CD4-positive, alpha-beta memory T cell (primary cell): Measurements from ENCODE around the gene UTP11. TPM values are rescaled to one million over a fixed set of nuclear protein-coding genes. Genes with fewer than 3 reads are reported as not detected.

Experiments used
- CTCF ChIA-PET: fragments of 350-600 bp; sonication (Branson Sonifier 250); formaldehyde crosslinking; loops from one replicate; lab custom pipeline; 2021; ENCODE audit warnings: inconsistent platforms; ENCODE audit not compliant: partially characterized antibody; lab: Charles Lee
- POLR2A ChIA-PET: fragments of 350-600 bp; sonication (Branson Sonifier 250); formaldehyde crosslinking; loops from one replicate; lab custom pipeline; 2021; ENCODE audit not compliant: partially characterized antibody; lab: Charles Lee
- DNase-seq, 5 donors: peaks; one replicate each; pipeline versions ENCODE4 v3.0.0 to v3.0.0-alpha.2; 2020 to 2022; ENCODE audit warnings: mixed read lengths in 1 of 5
- H3K27ac ChIP-seq: one replicate; pipeline ENCODE4 v1.7.0; 2013; ENCODE audit warnings: low read depth, low read length
- H3K27me3 ChIP-seq: 2 replicates; pipeline ENCODE4 v1.7.0; 2013; ENCODE audit warnings: mild to moderate bottlenecking, low read length, moderate library complexity; ENCODE audit not compliant: insufficient read depth
- H3K36me3 ChIP-seq: 2 replicates; pipeline ENCODE4 v1.7.0; 2013; ENCODE audit warnings: mild to moderate bottlenecking, low read length, moderate library complexity; ENCODE audit not compliant: insufficient read depth
- H3K4me1 ChIP-seq: 2 replicates; pipeline ENCODE4 v1.7.0; 2013; ENCODE audit warnings: mild to moderate bottlenecking, low read length, moderate library complexity; ENCODE audit not compliant: insufficient read depth
- H3K4me3 ChIP-seq, 2 donors: one replicate each; pipeline ENCODE4 v1.7.0; 2013; ENCODE audit warnings: low read length in 2 of 2, mild to moderate bottlenecking in 1 of 2
- H3K9me3 ChIP-seq, 2 donors: one replicate each; pipeline ENCODE4 v1.7.0; 2013; ENCODE audit warnings: low read length in 2 of 2, control low read depth in 1 of 2; ENCODE audit not compliant: control insufficient read depth in 1 of 2
- H3K27ac Mint-ChIP-seq, 7 donors: one replicate each; pipeline ENCODE4 v1.8.0; 2020 to 2021; ENCODE audit warnings: mixed read lengths in 7 of 7, mild to moderate bottlenecking in 6 of 7, inconsistent platforms in 3 of 7, moderate library complexity in 3 of 7
- H3K27me3 Mint-ChIP-seq, 2 donors: one replicate each; pipeline ENCODE4 v1.8.0; 2020 to 2021; ENCODE audit warnings: mixed read lengths in 2 of 2
- H3K36me3 Mint-ChIP-seq, 2 donors: one replicate each; pipeline ENCODE4 v1.8.0; 2020 to 2021; ENCODE audit warnings: mixed read lengths in 2 of 2, inconsistent platforms in 1 of 2, mild to moderate bottlenecking in 1 of 2
- H3K4me1 Mint-ChIP-seq, 4 donors: one replicate each; pipeline ENCODE4 v1.8.0; 2020 to 2021; ENCODE audit warnings: mixed read lengths in 4 of 4, mild to moderate bottlenecking in 1 of 4
- H3K4me3 Mint-ChIP-seq, 8 donors: one replicate each; pipeline ENCODE4 v1.8.0; 2020 to 2021; ENCODE audit warnings: mixed read lengths in 8 of 8, mild to moderate bottlenecking in 7 of 8, moderate library complexity in 6 of 8, inconsistent platforms in 3 of 8
- H3K9me3 Mint-ChIP-seq, 8 donors: one replicate each; pipeline ENCODE4 v1.8.0; 2020 to 2021; ENCODE audit warnings: mixed read lengths in 8 of 8, mild to moderate bottlenecking in 5 of 8, inconsistent platforms in 3 of 8, moderate library complexity in 1 of 8
- intact Hi-C: fragments of 100-400 bp; cut with micrococcal nuclease; formaldehyde crosslinking; loops from one replicate; pipeline ENCODE4 v1.15.1; 2023
- polyA plus RNA-seq, 2 donors: library from polyadenylated mRNA; unstranded; fragments of 300-500 nt; fragmentation: Illumina TruSeq; gene quantifications; one replicate each; pipeline ENCODE4 v1.2.3, GENCODE V29; 2021
- total RNA-seq, 2 experiments: library from RNA; stranded (reverse); gene quantifications; one replicate each; pipeline ENCODE4 v1.2.3, GENCODE V29; 2021

The UTP11 gene
- total and polyA plus RNA-seq, 4 experiments from 2014 or later, result 17.3 to 21.9 (median 19.3) TPM

GRCh38 chr1:38062361-38063288 lies 50.1 kb downstream of the UTP11 start:
- no peaks in the 10 kb centered on the region for H3K36me3 Mint-ChIP-seq
- Histone ChIP-seq H3K36me3 (no peaks in the 10 kb centered on the region), H3K9me3 (no peaks in the 10 kb centered on the region), H3K4me1 (no peaks in the 10 kb centered on the region), H3K27me3 (no peaks in the 10 kb centered on the region), H3K4me3 (no peak overlapping the region), H3K27ac (no peak overlapping the region)
- intact Hi-C loops, result no loop called here
- no peak overlapping the region for H3K4me3 Mint-ChIP-seq
- DNase-seq, result no peak
- no peak overlapping the region for H3K27ac Mint-ChIP-seq
- no peaks in the 10 kb centered on the region for H3K9me3 Mint-ChIP-seq
- POLR2A ChIA-PET, result no interaction called here
- H3K4me1 Mint-ChIP-seq, result no peaks in the 10 kb centered on the region
- peaks cover 0 to 3% of the 10 kb centered on the region in 2 donors for H3K27me3 Mint-ChIP-seq
- CTCF ChIA-PET, result no interaction called here

- no peak for DNase-seq
- Mint-ChIP-seq H3K27ac (no peak overlapping the region), H3K36me3 (no peaks in the 10 kb centered on the region), H3K4me1 (no peaks in the 10 kb centered on the region), H3K27me3 (peaks cover 5% of the 10 kb centered on the region in 2 donors), H3K4me3 (no peak overlapping the region), H3K9me3 (no peaks in the 10 kb centered on the region)
- peaks cover under 1% of the 10 kb centered on the region for H3K27me3 ChIP-seq
- no peak overlapping the region for H3K4me3 ChIP-seq
- H3K4me1 ChIP-seq, result no peaks in the 10 kb centered on the region
- POLR2A ChIA-PET, result no interaction called here
- H3K36me3 ChIP-seq, result no peaks in the 10 kb centered on the region
- H3K9me3 ChIP-seq, result no peaks in the 10 kb centered on the region
- CTCF ChIA-PET, result no interaction called here
- intact Hi-C loops, result no loop called here
- no peak overlapping the region for H3K27ac ChIP-seq
These were observed 51.1 kb downstream of the UTP11 start for GRCh38 chr1:38063616-38064015.

- POLR2A ChIA-PET, result no interaction called here
These were observed 51.8 kb downstream of the UTP11 start for GRCh38 chr1:38064197-38064903.

GRCh38 chr1:38068220-38068979 lies 55.9 kb downstream of the UTP11 start:
- Mint-ChIP-seq H3K27me3 (peaks cover 9 to 33% of the 10 kb centered on the region in 2 donors), H3K4me1 (no peaks in the 10 kb centered on the region), H3K27ac (no peak overlapping the region), H3K9me3 (no peaks in the 10 kb centered on the region), H3K4me3 (no peak overlapping the region), H3K36me3 (no peaks in the 10 kb centered on the region)
- Histone ChIP-seq H3K4me3 (no peak overlapping the region), H3K27ac (no peak overlapping the region), H3K27me3 (peaks cover 5% of the 10 kb centered on the region), H3K36me3 (no peaks in the 10 kb centered on the region), H3K4me1 (no peaks in the 10 kb centered on the region), H3K9me3 (no peaks in the 10 kb centered on the region)
- intact Hi-C loops, result no loop called here
- ChIA-PET POLR2A (no interaction called here), CTCF (no interaction called here)
- DNase-seq, result no peak

More at GRCh38 chr1:38064197-38064903, 51.8 kb downstream of the UTP11 start:
- intact Hi-C loops, result no loop called here
- Histone ChIP-seq H3K4me3 (no peak overlapping the region), H3K9me3 (no peaks in the 10 kb centered on the region), H3K4me1 (no peaks in the 10 kb centered on the region), H3K27ac (no peak overlapping the region), H3K36me3 (no peaks in the 10 kb centered on the region), H3K27me3 (peaks cover 5% of the 10 kb centered on the region)
- no peak overlapping the region for H3K4me3 Mint-ChIP-seq
- CTCF ChIA-PET, result no interaction called here
- H3K27me3 Mint-ChIP-seq, result peaks cover 5 to 6% of the 10 kb centered on the region in 2 donors
- DNase-seq, result no peak
- H3K9me3 Mint-ChIP-seq, result no peaks in the 10 kb centered on the region
- H3K27ac Mint-ChIP-seq, result no peak overlapping the region
- no peaks in the 10 kb centered on the region for H3K36me3 Mint-ChIP-seq
- no peaks in the 10 kb centered on the region for H3K4me1 Mint-ChIP-seq

- H3K27me3 Mint-ChIP-seq, result peaks cover 10 to 37% of the 10 kb centered on the region in 2 donors
These were observed 56.4 kb downstream of the UTP11 start for GRCh38 chr1:38068980-38069340.

GRCh38 chr1:38071312-38072256 lies 59.0 kb downstream of the UTP11 start:
- Histone ChIP-seq H3K27ac (no peak overlapping the region), H3K27me3 (peaks cover 5% of the 10 kb centered on the region), H3K9me3 (no peaks in the 10 kb centered on the region), H3K36me3 (no peaks in the 10 kb centered on the region), H3K4me3 (no peak overlapping the region), H3K4me1 (no peaks in the 10 kb centered on the region)
- no peaks in the 10 kb centered on the region for H3K4me1 Mint-ChIP-seq
- no peaks in the 10 kb centered on the region for H3K9me3 Mint-ChIP-seq
- H3K4me3 Mint-ChIP-seq, result no peak overlapping the region
- ChIA-PET POLR2A (no interaction called here), CTCF (interaction anchor here (0.6 to 2.5 kb wide), 14 partner anchors 9 to 182 kb away, joined by 3 to 9 read pairs (median 4); partner anchors contain the start of gene SF3A3)
- no peaks in the 10 kb centered on the region for H3K36me3 Mint-ChIP-seq
- H3K27me3 Mint-ChIP-seq, result peaks cover 14 to 49% of the 10 kb centered on the region in 2 donors
- H3K27ac Mint-ChIP-seq, result no peak overlapping the region
- intact Hi-C loops, result no loop called here
- DNase-seq, result no peak

More at GRCh38 chr1:38068980-38069340, 56.4 kb downstream of the UTP11 start:
- H3K27ac Mint-ChIP-seq, result no peak overlapping the region
- no peaks in the 10 kb centered on the region for H3K4me1 ChIP-seq
- no peaks in the 10 kb centered on the region for H3K9me3 ChIP-seq
- ChIA-PET POLR2A (no interaction called here), CTCF (no interaction called here)
- no peaks in the 10 kb centered on the region for H3K36me3 Mint-ChIP-seq
- no peaks in the 10 kb centered on the region for H3K4me1 Mint-ChIP-seq
- intact Hi-C loops, result no loop called here
- H3K9me3 Mint-ChIP-seq, result no peaks in the 10 kb centered on the region
- H3K4me3 Mint-ChIP-seq, result no peak overlapping the region
- no peak for DNase-seq
- H3K4me3 ChIP-seq, result no peak overlapping the region
- H3K36me3 ChIP-seq, result no peaks in the 10 kb centered on the region
- H3K27me3 ChIP-seq, result peaks cover 5% of the 10 kb centered on the region
- H3K27ac ChIP-seq, result no peak overlapping the region
